HEK293 (cell line): ENCODE results near the gene LRRC15.

ENCODE experiments used
- CTCF ChIA-PET: fragments of 350-600 bp; formaldehyde crosslinking; extraction: SDS; loops from one replicate; lab custom pipeline; 2021; ENCODE audit warnings: antibody characterized with exemption; lab: Yijun Ruan, JAX
- POLR2A ChIA-PET: fragments of 300-600 bp; formaldehyde crosslinking; extraction: SDS; loops from one replicate; lab custom pipeline; 2020; ENCODE audit warnings: antibody characterized with exemption, inconsistent platforms; lab: Yijun Ruan, JAX
- H3K27ac ChIP-seq: fragments of 200-500 bp; sonication (Bioruptor generic); 2 replicates; pipeline ENCODE4 v1.5.1; 2014; ENCODE audit warnings: low read depth, low read length, control low read depth, inconsistent platforms; ENCODE audit errors: extremely low read depth
- H3K36me3 ChIP-seq, 2 experiments: fragments of 200-500 bp in 1 of 2; sonication (Bioruptor generic) in 1 of 2; 1 replicate in 1 of 2; 2 replicates in 1 of 2; pipeline ENCODE4 v1.5.1; 2014 to 2017; ENCODE audit warnings: inconsistent platforms in 2 of 2, low read length in 2 of 2; ENCODE audit not compliant: control insufficient read depth in 2 of 2, insufficient read depth in 1 of 2
- H3K4me1 ChIP-seq: fragments of 200-500 bp; sonication (Bioruptor generic); 2 replicates; pipeline ENCODE4 v1.5.1; 2014; ENCODE audit warnings: mild to moderate bottlenecking, low read length, inconsistent platforms; ENCODE audit not compliant: control insufficient read depth, insufficient read depth
- H3K4me3 ChIP-seq: 2 replicates; pipeline ENCODE4 v1.5.1; 2011; ENCODE audit warnings: low read depth, mild to moderate bottlenecking, control low read depth, low read length, moderate library complexity
- H3K9me3 ChIP-seq: fragments of 200-500 bp; sonication (Bioruptor generic); 2 replicates; pipeline ENCODE4 v1.5.1; 2014; ENCODE audit warnings: low read depth, low read length, inconsistent platforms; ENCODE audit not compliant: control insufficient read depth, insufficient read depth
- BCL11A ChIP-seq: fragments of 450-650 bp; formaldehyde crosslinking; IDR thresholded peaks from 2 replicates; pipeline ENCODE4 v1.5.1; 2016; ENCODE audit warnings: low read depth, missing biosample characterization, missing genetic modification characterization
- HOXD13 ChIP-seq: sonication (generic); formaldehyde crosslinking; IDR thresholded peaks from 2 replicates; pipeline ENCODE4 v1.8.0; 2022; ENCODE audit warnings: missing genetic modification reagents, borderline replicate concordance
- KLF16 ChIP-seq: fragments of 450-650 bp; formaldehyde crosslinking; IDR thresholded peaks from 2 replicates; pipeline ENCODE4 v1.5.1; 2017; ENCODE audit warnings: missing biosample characterization, missing genetic modification characterization
- KLF17 ChIP-seq: fragments of 450-650 bp; formaldehyde crosslinking; IDR thresholded peaks from 2 replicates; pipeline ENCODE4 v1.5.1; 2016; ENCODE audit warnings: missing biosample characterization, missing genetic modification characterization
- MYNN ChIP-seq: fragments of 450-650 bp; formaldehyde crosslinking; IDR thresholded peaks from 2 replicates; pipeline ENCODE4 v1.5.1; 2016; ENCODE audit warnings: missing biosample characterization, missing genetic modification characterization, borderline replicate concordance
- REPIN1 ChIP-seq: fragments of 450-650 bp; formaldehyde crosslinking; IDR thresholded peaks from 2 replicates; pipeline ENCODE4 v1.5.1; 2017; ENCODE audit warnings: missing biosample characterization, missing genetic modification characterization, low read depth
- ZBTB48 ChIP-seq: fragments of 450-650 bp; formaldehyde crosslinking; IDR thresholded peaks from 2 replicates; pipeline ENCODE4 v1.5.1; 2016; ENCODE audit warnings: missing biosample characterization, missing genetic modification characterization
- ZNF138 ChIP-seq: fragments of 450-650 bp; formaldehyde crosslinking; IDR thresholded peaks from 2 replicates; pipeline ENCODE4 v1.5.1; 2016; ENCODE audit warnings: missing biosample characterization, missing genetic modification characterization, borderline replicate concordance
- ZNF211 ChIP-seq: fragments of 450-650 bp; formaldehyde crosslinking; IDR thresholded peaks from 2 replicates; pipeline ENCODE4 v1.5.1; 2016; ENCODE audit warnings: low read depth, missing biosample characterization, missing genetic modification characterization
- ZNF223 ChIP-seq: fragments of 450-650 bp; formaldehyde crosslinking; IDR thresholded peaks from 2 replicates; pipeline ENCODE4 v1.5.1; 2016; ENCODE audit warnings: missing biosample characterization, missing genetic modification characterization
- ZNF341 ChIP-seq: fragments of 450-650 bp; formaldehyde crosslinking; IDR thresholded peaks from 2 replicates; pipeline ENCODE4; 2016; ENCODE audit warnings: low read depth, missing biosample characterization, missing genetic modification characterization
- ZNF433 ChIP-seq: fragments of 450-650 bp; formaldehyde crosslinking; IDR thresholded peaks from 2 replicates; pipeline ENCODE4 v1.5.1; 2016; ENCODE audit warnings: missing biosample characterization, missing genetic modification characterization, low read depth
- ZNF510 ChIP-seq: fragments of 450-650 bp; formaldehyde crosslinking; IDR thresholded peaks from 2 replicates; pipeline ENCODE4 v1.5.1; 2018; ENCODE audit warnings: mild to moderate bottlenecking, missing genetic modification characterization, missing biosample characterization; ENCODE audit not compliant: insufficient replicate concordance
- ZNF521 ChIP-seq: fragments of 450-650 bp; formaldehyde crosslinking; IDR thresholded peaks from 2 replicates; pipeline ENCODE4 v1.5.1; 2017; ENCODE audit warnings: missing biosample characterization, mild to moderate bottlenecking, missing genetic modification characterization
- ZNF580 ChIP-seq: fragments of 450-650 bp; formaldehyde crosslinking; IDR thresholded peaks from 2 replicates; pipeline ENCODE4 v1.5.1; 2016; ENCODE audit warnings: missing biosample characterization, missing genetic modification characterization
- ZNF623 ChIP-seq: fragments of 450-650 bp; formaldehyde crosslinking; IDR thresholded peaks from 2 replicates; pipeline ENCODE4 v1.5.1; 2016; ENCODE audit warnings: missing biosample characterization, missing genetic modification characterization
- ZNF664 ChIP-seq: fragments of 450-650 bp; formaldehyde crosslinking; IDR thresholded peaks from 2 replicates; pipeline ENCODE4 v1.5.1; 2016; ENCODE audit warnings: missing biosample characterization, missing genetic modification characterization
- ZSCAN18 ChIP-seq: fragments of 450-650 bp; formaldehyde crosslinking; IDR thresholded peaks from 2 replicates; pipeline ENCODE4 v1.5.1; 2016; ENCODE audit warnings: missing biosample characterization, missing genetic modification characterization
- ZSCAN23 ChIP-seq: fragments of 450-650 bp; formaldehyde crosslinking; IDR thresholded peaks from 2 replicates; pipeline ENCODE4 v1.5.1; 2016; ENCODE audit warnings: missing biosample characterization, missing genetic modification characterization
- TF ChIP-seq, protein P1 (sequence below): fragments of 450-650 bp; formaldehyde crosslinking; IDR thresholded peaks from 2 replicates; pipeline ENCODE4 v1.5.1; 2017; ENCODE audit warnings: missing biosample characterization, missing genetic modification characterization
- TF ChIP-seq, protein P2 (sequence below): IDR thresholded peaks from 2 replicates; pipeline ENCODE4 v1.6.1; 2011; ENCODE audit warnings: mild to moderate bottlenecking, low read depth, low read length, borderline replicate concordance
- TF ChIP-seq, protein P3 (sequence below): fragments of 450-650 bp; formaldehyde crosslinking; IDR thresholded peaks from 2 replicates; pipeline ENCODE4 v1.5.1; 2016; ENCODE audit warnings: missing biosample characterization, missing genetic modification characterization
- TF ChIP-seq, protein P4 (sequence below): fragments of 450-650 bp; formaldehyde crosslinking; IDR thresholded peaks from 2 replicates; pipeline ENCODE4 v1.5.1; 2017; ENCODE audit warnings: missing biosample characterization, missing genetic modification characterization

The LRRC15 gene

GRCh38 chr3:194360568-194360967, 9.0 kb downstream of the LRRC15 start (continued):
- TF ChIP-seq, protein P1, sequence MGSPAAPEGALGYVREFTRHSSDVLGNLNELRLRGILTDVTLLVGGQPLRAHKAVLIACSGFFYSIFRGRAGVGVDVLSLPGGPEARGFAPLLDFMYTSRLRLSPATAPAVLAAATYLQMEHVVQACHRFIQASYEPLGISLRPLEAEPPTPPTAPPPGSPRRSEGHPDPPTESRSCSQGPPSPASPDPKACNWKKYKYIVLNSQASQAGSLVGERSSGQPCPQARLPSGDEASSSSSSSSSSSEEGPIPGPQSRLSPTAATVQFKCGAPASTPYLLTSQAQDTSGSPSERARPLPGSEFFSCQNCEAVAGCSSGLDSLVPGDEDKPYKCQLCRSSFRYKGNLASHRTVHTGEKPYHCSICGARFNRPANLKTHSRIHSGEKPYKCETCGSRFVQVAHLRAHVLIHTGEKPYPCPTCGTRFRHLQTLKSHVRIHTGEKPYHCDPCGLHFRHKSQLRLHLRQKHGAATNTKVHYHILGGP (tag by site-specific recombination) = no peak
- no peak for TF ChIP-seq ZNF223 (tag by site-specific recombination)
- TF ChIP-seq, protein P2, sequence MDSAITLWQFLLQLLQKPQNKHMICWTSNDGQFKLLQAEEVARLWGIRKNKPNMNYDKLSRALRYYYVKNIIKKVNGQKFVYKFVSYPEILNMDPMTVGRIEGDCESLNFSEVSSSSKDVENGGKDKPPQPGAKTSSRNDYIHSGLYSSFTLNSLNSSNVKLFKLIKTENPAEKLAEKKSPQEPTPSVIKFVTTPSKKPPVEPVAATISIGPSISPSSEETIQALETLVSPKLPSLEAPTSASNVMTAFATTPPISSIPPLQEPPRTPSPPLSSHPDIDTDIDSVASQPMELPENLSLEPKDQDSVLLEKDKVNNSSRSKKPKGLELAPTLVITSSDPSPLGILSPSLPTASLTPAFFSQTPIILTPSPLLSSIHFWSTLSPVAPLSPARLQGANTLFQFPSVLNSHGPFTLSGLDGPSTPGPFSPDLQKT = no peak
- no peak for TF ChIP-seq ZNF623 (tag by site-specific recombination)
- no peak for TF ChIP-seq ZSCAN23

DNA sequence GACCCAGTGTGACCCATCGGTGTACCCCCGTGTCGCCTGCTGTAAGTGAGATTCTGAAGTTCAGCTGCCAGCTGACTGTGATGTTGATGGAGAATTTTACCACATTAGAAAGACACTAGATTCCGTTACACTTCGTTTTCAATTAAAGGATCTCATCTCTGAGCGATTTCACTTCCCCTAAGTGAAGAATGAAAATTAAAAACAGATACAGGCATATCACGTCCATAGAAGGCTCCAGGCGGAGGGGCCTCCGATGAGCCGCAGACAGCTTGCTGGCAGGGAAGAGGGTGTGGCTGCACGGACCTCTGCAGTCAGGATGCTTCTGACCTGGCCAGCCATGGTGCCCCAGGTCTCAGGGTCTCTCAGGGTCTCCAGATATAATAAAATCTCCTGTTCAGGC, 11.9 kb downstream of the LRRC15 start:
- Histone ChIP-seq H3K27ac (no peak overlapping the region), H3K4me1 (no peaks in the 10 kb centered on the region), H3K9me3 (no peaks in the 10 kb centered on the region), H3K4me3 (no peak overlapping the region), H3K36me3 (no peaks in the 10 kb centered on the region)
- ChIA-PET CTCF (no interaction called here), POLR2A (no interaction called here)
- no peak for TF ChIP-seq ZNF211 (tag by site-specific recombination)
- no peak for TF ChIP-seq ZNF138 (tag by site-specific recombination)

GRCh38 chr3:194355379-194355778, 14.2 kb downstream of the LRRC15 start:
- no peak overlapping the region for H3K27ac ChIP-seq
- H3K9me3 ChIP-seq = no peaks in the 10 kb centered on the region
- TF ChIP-seq ZNF433 (no peak), ZSCAN18 (tag by site-specific recombination) (no peak), MYNN (tag by site-specific recombination) (no peak), KLF17 (tag by site-specific recombination) (no peak), ZNF580 (tag by site-specific recombination) (no peak), ZNF521 (no peak), BCL11A (tag by site-specific recombination) (no peak), ZNF510 (tag by site-specific recombination) (no peak), REPIN1 (no peak), ZBTB48 (tag by site-specific recombination) (no peak), KLF16 (tag by site-specific recombination) (no peak), HOXD13 (CRISPR knock-in tag) (no peak), ZNF341 (tag by site-specific recombination) (no peak), ZNF664 (tag by site-specific recombination) (no peak)
- TF ChIP-seq, protein P3, sequence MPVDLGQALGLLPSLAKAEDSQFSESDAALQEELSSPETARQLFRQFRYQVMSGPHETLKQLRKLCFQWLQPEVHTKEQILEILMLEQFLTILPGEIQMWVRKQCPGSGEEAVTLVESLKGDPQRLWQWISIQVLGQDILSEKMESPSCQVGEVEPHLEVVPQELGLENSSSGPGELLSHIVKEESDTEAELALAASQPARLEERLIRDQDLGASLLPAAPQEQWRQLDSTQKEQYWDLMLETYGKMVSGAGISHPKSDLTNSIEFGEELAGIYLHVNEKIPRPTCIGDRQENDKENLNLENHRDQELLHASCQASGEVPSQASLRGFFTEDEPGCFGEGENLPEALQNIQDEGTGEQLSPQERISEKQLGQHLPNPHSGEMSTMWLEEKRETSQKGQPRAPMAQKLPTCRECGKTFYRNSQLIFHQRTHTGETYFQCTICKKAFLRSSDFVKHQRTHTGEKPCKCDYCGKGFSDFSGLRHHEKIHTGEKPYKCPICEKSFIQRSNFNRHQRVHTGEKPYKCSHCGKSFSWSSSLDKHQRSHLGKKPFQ (tag by site-specific recombination) = no peak
- TF ChIP-seq, protein P1 (tag by site-specific recombination) = no peak
- TF ChIP-seq, protein P4, sequence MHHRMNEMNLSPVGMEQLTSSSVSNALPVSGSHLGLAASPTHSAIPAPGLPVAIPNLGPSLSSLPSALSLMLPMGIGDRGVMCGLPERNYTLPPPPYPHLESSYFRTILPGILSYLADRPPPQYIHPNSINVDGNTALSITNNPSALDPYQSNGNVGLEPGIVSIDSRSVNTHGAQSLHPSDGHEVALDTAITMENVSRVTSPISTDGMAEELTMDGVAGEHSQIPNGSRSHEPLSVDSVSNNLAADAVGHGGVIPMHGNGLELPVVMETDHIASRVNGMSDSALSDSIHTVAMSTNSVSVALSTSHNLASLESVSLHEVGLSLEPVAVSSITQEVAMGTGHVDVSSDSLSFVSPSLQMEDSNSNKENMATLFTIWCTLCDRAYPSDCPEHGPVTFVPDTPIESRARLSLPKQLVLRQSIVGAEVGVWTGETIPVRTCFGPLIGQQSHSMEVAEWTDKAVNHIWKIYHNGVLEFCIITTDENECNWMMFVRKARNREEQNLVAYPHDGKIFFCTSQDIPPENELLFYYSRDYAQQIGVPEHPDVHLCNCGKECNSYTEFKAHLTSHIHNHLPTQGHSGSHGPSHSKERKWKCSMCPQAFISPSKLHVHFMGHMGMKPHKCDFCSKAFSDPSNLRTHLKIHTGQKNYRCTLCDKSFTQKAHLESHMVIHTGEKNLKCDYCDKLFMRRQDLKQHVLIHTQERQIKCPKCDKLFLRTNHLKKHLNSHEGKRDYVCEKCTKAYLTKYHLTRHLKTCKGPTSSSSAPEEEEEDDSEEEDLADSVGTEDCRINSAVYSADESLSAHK (tag by site-specific recombination) = no peak
- peaks cover 4% of the 10 kb centered on the region; the same call in 1 of the 2 replicates for H3K4me1 ChIP-seq
- no peak overlapping the region for H3K4me3 ChIP-seq
- ChIA-PET CTCF (interaction anchor here (0.7 to 1.1 kb wide), 2 partner anchors 11 to 65 kb away, joined by 3 to 5 read pairs; no protein-coding TSS in a partner anchor), POLR2A (no interaction called here)
- H3K36me3 ChIP-seq = no peaks in the 10 kb centered on the region
